ENCODE data around the gene SLC4A4.

Gene SLC4A4

DNA sequence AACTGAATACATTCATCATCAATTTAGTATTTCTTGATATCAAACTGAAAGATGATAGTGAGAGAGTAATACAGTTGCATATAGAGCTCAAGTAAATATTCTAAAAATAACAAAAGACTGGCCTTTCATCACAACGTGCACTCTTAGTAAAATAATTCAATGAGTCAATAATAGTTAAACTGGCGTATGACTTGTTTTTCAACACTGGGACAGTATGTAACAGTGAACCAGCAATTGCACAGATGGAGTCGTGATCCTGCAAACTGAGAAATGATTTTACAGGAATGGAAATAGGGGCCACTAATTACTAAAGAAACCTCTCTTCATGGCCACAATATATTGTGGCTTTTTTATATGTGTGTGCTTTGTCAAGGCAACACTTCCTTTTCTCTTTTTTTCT lies 137.4 kb downstream of the SLC4A4 start:
- ChIA-PET CTCF (no interaction called here), POLR2A (no interaction called here)
- DNase-seq (ENCODE audit: extremely low spot score), result no peak
- TF ChIP-seq CTBP1 (IDR thresholded peaks at IDR 0.05; ENCODE audit: borderline replicate concordance), result no peak
- no peak for TF ChIP-seq SP1 (IDR thresholded peaks at IDR 0.05)
- no peak for TF ChIP-seq NFRKB (IDR thresholded peaks at IDR 0.05)
- TF ChIP-seq, protein P1, sequence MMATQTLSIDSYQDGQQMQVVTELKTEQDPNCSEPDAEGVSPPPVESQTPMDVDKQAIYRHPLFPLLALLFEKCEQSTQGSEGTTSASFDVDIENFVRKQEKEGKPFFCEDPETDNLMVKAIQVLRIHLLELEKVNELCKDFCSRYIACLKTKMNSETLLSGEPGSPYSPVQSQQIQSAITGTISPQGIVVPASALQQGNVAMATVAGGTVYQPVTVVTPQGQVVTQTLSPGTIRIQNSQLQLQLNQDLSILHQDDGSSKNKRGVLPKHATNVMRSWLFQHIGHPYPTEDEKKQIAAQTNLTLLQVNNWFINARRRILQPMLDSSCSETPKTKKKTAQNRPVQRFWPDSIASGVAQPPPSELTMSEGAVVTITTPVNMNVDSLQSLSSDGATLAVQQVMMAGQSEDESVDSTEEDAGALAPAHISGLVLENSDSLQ (IDR thresholded peaks at IDR 0.05), result no peak
- no peak for TF ChIP-seq ARNT (IDR thresholded peaks at IDR 0.05)
- no peak for TF ChIP-seq ZNF384 (IDR thresholded peaks at IDR 0.05)
- no peak for TF ChIP-seq TARDBP (IDR thresholded peaks at IDR 0.05)
- TF ChIP-seq L3MBTL2 (conservative IDR thresholded peaks at IDR 0.05), result no peak
- TF ChIP-seq BHLHE40 (IDR thresholded peaks at IDR 0.05; ENCODE audit: borderline replicate concordance), result no peak
- TF ChIP-seq FOXM1 (IDR thresholded peaks at IDR 0.05; ENCODE audit: borderline replicate concordance), result no peak
- TF ChIP-seq HDGF (IDR thresholded peaks at IDR 0.05; ENCODE audit: borderline replicate concordance), result no peak
- no peak for TF ChIP-seq FOXA1 (IDR thresholded peaks at IDR 0.05)
- no peak for TF ChIP-seq SUZ12 (IDR thresholded peaks at IDR 0.05)
- TF ChIP-seq ELF4 (IDR thresholded peaks at IDR 0.05), result no peak

DNA sequence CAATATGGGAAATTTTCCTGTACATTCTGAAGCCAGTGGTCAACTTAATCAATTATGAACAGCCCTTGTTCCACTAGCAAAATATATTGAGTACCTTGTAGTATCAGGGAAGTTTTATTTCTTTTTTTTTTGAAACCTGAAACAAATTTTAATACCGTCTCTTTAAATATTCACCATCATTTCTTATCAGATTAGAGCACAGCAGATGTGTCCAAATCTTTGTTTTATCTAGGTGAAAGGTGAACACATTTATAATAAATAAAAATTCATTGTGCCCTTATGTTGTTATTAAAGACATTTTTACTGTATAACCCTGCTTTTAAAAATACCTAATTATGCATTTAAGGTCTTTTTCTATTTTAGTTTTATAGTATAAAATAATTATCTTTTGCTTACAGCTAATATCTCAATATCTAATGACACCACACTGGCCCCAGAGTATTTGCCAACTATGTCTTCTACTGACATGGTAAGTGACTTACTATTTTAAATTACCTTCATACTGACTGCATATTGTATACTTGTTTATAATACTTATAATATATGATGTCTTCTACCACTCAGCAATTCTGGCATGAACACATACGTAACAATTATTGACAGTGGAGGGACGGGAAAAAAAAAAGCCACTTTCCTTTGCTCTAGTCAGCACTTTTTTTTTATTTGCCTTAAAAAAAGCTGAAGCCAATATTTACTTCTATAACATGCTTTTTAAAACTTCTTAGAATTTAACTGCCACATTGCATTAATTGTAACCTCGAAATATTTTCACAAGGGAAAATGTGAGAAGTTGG lies 147.9 kb downstream of the SLC4A4 start:
- no peak for DNase-seq (ENCODE audit: extremely low spot score)
- CTCF ChIA-PET, result no interaction called here
- POLR2A ChIA-PET, result no interaction called here
- no peak for TF ChIP-seq ARNT (IDR thresholded peaks at IDR 0.05)
- no peak for TF ChIP-seq CTBP1 (IDR thresholded peaks at IDR 0.05; ENCODE audit: borderline replicate concordance)
- no peak for TF ChIP-seq SP1 (IDR thresholded peaks at IDR 0.05)
- TF ChIP-seq FOXA1 (IDR thresholded peaks at IDR 0.05), result no peak
- no peak for TF ChIP-seq FOXK2 (IDR thresholded peaks at IDR 0.05)
- TF ChIP-seq TARDBP (IDR thresholded peaks at IDR 0.05), result no peak
- no peak for TF ChIP-seq LEF1 (IDR thresholded peaks at IDR 0.05; ENCODE audit: borderline replicate concordance)
- TF ChIP-seq BHLHE40 (IDR thresholded peaks at IDR 0.05; ENCODE audit: borderline replicate concordance), result no peak
- no peak for TF ChIP-seq ELF4 (IDR thresholded peaks at IDR 0.05)
- no peak for TF ChIP-seq FOXM1 (IDR thresholded peaks at IDR 0.05; ENCODE audit: borderline replicate concordance)
- no peak for TF ChIP-seq SUZ12 (IDR thresholded peaks at IDR 0.05)
- no peak for TF ChIP-seq HDGF (IDR thresholded peaks at IDR 0.05; ENCODE audit: borderline replicate concordance)
- TF ChIP-seq, protein P1 (IDR thresholded peaks at IDR 0.05), result no peak

DNA sequence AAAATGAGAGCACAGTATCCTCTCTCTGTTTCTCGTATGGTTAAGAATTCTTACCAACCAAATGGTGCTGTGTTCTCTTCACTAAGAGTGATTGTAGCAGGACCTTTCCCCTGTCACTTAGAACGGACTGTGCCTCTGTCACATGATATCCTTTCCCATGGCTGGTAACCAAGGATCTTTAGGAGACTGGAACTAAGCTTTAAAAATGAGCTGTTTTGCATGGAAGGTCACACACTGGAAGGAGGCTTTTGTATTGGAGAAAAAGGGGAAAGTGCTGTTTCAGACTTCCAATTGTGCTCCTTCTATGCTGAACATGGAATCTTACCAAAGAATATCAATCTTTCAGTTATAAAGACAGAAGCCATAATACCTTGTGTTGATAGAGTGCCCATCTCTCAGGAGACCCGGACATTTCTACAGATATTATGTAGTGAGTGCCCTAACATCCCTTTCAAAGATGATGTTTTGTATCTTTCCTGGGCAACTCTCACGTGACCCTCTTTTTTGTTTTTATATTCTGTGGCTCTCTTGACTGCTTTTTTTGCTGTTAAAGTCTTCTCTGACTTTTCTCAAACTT lies 148.6 kb downstream of the SLC4A4 start:
- ChIA-PET CTCF (no interaction called here), POLR2A (no interaction called here)
- TF ChIP-seq BHLHE40 (IDR thresholded peaks at IDR 0.05; ENCODE audit: borderline replicate concordance) (no peak), NFRKB (IDR thresholded peaks at IDR 0.05) (no peak)
- peak; percentile 8 for DNase-seq (ENCODE audit: extremely low spot score)

DNA sequence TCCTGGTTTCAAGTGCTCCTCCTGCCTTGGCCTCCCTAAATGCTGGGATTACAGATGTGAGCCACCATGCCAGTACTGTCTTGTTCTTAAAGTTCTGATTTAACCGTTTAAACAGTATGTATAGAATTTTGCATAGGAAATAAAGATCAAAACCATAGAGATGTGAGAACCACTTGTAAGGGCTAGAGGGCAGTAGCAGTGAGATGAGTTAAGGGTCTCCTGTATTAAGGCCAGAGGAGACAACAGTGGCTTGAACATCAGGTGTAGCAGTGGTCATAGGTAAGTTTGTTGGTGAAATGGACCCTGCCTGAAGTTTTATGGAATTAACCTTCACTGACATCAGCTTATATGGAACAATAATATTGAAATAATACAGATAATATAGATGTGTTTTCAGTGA lies 155.7 kb downstream of the SLC4A4 start:
- TF ChIP-seq CTBP1 (IDR thresholded peaks at IDR 0.05; ENCODE audit: borderline replicate concordance) (no peak), SP1 (IDR thresholded peaks at IDR 0.05) (no peak), FOXA1 (IDR thresholded peaks at IDR 0.05) (no peak), SUZ12 (IDR thresholded peaks at IDR 0.05) (no peak), HDGF (IDR thresholded peaks at IDR 0.05; ENCODE audit: borderline replicate concordance) (no peak), ARNT (IDR thresholded peaks at IDR 0.05) (no peak), BHLHE40 (IDR thresholded peaks at IDR 0.05; ENCODE audit: borderline replicate concordance) (no peak), TARDBP (IDR thresholded peaks at IDR 0.05) (no peak), FOXM1 (IDR thresholded peaks at IDR 0.05; ENCODE audit: borderline replicate concordance) (no peak)
- TF ChIP-seq, protein P1 (IDR thresholded peaks at IDR 0.05), result no peak
- ChIA-PET POLR2A (no interaction called here), CTCF (no interaction called here)
- no peak for DNase-seq (ENCODE audit: extremely low spot score)

DNA sequence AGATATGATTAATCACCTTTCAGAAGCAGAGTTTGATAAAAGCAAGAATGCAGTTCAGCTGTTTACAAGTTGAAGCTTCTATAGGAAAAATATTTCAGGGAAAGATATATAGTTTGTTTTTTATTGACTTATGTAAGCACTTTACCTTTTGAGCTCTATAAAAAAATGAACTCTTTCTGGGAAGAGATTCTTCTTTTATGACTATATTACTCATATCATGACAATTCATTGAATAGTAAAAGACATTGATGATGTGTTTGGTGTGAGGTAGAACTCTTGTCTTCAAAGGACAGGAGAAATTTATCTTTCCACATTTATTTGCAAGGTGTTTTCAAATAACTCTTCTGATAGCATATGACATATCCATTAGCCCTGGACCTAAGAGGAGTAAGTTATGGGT lies 156.6 kb downstream of the SLC4A4 start:
- ChIA-PET POLR2A (no interaction called here), CTCF (no interaction called here)
- no peak for DNase-seq (ENCODE audit: extremely low spot score)
- TF ChIP-seq FOXK2 (IDR thresholded peaks at IDR 0.05), result no peak
- TF ChIP-seq HDGF (IDR thresholded peaks at IDR 0.05; ENCODE audit: borderline replicate concordance), result no peak
- TF ChIP-seq FOXM1 (IDR thresholded peaks at IDR 0.05; ENCODE audit: borderline replicate concordance), result no peak
- TF ChIP-seq TARDBP (IDR thresholded peaks at IDR 0.05), result no peak
- TF ChIP-seq SP1 (IDR thresholded peaks at IDR 0.05), result no peak
- TF ChIP-seq, protein P1 (IDR thresholded peaks at IDR 0.05), result no peak
- TF ChIP-seq SUZ12 (IDR thresholded peaks at IDR 0.05), result no peak
- TF ChIP-seq LEF1 (IDR thresholded peaks at IDR 0.05; ENCODE audit: borderline replicate concordance), result no peak
- TF ChIP-seq BHLHE40 (IDR thresholded peaks at IDR 0.05; ENCODE audit: borderline replicate concordance), result no peak
- TF ChIP-seq CTBP1 (IDR thresholded peaks at IDR 0.05; ENCODE audit: borderline replicate concordance), result no peak
- TF ChIP-seq ELF4 (IDR thresholded peaks at IDR 0.05), result no peak
- TF ChIP-seq ARNT (IDR thresholded peaks at IDR 0.05), result no peak

Data from HEK293T (cell line).